Measurements from ENCODE around the gene GALNT13.

Gene GALNT13

DNA sequence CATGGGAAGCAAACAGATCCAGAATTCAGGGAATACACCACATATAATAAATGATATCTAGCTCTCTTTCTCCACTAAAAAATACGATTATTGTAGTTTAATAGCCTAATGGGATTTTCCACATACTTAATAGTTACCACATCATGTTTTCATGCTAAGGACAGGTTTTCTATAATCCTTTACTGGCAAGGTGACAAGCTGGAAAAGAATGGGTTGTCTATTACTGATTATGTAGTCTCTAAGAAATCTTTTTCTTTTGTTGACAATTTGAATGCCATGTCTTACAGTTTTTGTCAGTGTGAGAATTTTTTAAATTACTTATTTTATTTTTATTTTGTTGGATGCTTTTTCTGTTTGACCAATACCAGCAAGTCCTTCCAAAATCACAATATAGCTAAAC, 177.8 kb downstream of the GALNT13 start:
- POLR2A ChIA-PET: no interaction called here
- no peak for DNase-seq (ENCODE audit: low read depth, low spot score)
- TF ChIP-seq, protein P1, sequence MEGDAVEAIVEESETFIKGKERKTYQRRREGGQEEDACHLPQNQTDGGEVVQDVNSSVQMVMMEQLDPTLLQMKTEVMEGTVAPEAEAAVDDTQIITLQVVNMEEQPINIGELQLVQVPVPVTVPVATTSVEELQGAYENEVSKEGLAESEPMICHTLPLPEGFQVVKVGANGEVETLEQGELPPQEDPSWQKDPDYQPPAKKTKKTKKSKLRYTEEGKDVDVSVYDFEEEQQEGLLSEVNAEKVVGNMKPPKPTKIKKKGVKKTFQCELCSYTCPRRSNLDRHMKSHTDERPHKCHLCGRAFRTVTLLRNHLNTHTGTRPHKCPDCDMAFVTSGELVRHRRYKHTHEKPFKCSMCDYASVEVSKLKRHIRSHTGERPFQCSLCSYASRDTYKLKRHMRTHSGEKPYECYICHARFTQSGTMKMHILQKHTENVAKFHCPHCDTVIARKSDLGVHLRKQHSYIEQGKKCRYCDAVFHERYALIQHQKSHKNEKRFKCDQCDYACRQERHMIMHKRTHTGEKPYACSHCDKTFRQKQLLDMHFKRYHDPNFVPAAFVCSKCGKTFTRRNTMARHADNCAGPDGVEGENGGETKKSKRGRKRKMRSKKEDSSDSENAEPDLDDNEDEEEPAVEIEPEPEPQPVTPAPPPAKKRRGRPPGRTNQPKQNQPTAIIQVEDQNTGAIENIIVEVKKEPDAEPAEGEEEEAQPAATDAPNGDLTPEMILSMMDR (IDR thresholded peaks at IDR 0.05; ENCODE audit: insufficient read depth, low read length, missing control alignments): no peak
- H3K4me3 ChIP-seq (ENCODE audit: low read depth, low read length): no peak overlapping the region
- CTCF ChIA-PET: no interaction called here

DNA sequence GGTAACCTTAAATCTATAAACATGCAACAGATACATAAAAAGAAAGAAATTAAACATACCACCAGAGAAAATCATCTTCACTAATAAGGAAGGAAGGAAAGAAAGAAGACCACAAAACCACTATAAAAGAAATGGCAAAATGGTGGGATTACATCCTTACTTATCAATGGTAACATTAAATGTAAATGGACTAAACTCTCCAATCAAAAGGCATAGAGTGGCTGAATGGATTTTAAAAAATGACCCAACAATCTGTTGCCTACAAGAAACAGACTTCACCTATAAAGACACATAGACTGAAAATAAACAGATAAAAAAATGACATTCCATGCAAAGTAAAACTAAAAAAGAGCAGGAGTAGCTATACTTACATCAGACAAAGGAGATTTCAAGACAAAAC, 195.4 kb downstream of the GALNT13 start:
- TF ChIP-seq, protein P1 (IDR thresholded peaks at IDR 0.05; ENCODE audit: insufficient read depth, low read length, missing control alignments): no peak
- CTCF ChIA-PET: no interaction called here
- POLR2A ChIA-PET: no interaction called here
- DNase-seq (ENCODE audit: low read depth, low spot score): no peak
- no peak overlapping the region for H3K4me3 ChIP-seq (ENCODE audit: low read depth, low read length)

DNA sequence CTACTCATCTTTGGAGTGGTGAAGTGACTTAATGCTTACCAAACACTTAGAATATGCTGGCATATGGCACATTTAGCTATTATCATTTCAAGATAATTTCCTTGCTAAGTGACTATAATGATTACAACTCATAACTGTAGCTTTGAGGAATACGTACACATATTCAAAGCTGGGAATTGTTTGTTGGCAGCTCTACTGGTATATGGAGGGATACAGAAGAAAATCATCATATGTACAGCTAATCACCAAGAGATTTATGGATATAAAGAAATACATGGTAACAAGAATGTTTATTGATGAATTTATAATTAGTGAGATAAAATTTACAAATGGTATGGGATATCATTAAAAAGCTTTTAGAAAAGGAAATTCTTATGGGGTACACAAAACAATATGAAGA, 207.2 kb downstream of the GALNT13 start:
- POLR2A ChIA-PET: no interaction called here
- DNase-seq (ENCODE audit: low read depth, low spot score): no peak
- CTCF ChIA-PET: no interaction called here
- no peak overlapping the region for H3K4me3 ChIP-seq (ENCODE audit: low read depth, low read length)
- TF ChIP-seq, protein P1 (IDR thresholded peaks at IDR 0.05; ENCODE audit: insufficient read depth, low read length, missing control alignments): no peak

DNA sequence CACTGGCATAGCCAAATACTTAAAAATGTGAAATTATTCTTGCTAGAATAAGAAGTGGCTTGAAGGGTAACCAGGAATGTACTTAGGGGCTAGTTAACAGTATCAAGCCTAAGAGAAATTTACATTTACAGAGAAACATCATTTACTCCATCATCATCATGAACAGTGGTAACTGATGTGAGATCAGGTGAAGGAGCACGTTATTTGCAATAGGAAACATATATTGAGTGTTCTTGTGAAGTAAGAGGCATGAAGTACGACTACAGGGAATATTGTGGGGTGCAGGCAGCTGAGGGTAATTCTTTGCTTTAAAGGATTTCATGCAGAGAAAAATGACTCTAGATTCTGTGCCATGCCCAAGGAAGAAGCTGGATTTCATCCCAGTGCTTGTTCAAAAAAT, 220.8 kb downstream of the GALNT13 start:
- no peak for DNase-seq (ENCODE audit: low read depth, low spot score)
- no peak overlapping the region for H3K4me3 ChIP-seq (ENCODE audit: low read depth, low read length)
- TF ChIP-seq, protein P1 (IDR thresholded peaks at IDR 0.05; ENCODE audit: insufficient read depth, low read length, missing control alignments): no peak
- CTCF ChIA-PET: no interaction called here
- POLR2A ChIA-PET: no interaction called here

DNA sequence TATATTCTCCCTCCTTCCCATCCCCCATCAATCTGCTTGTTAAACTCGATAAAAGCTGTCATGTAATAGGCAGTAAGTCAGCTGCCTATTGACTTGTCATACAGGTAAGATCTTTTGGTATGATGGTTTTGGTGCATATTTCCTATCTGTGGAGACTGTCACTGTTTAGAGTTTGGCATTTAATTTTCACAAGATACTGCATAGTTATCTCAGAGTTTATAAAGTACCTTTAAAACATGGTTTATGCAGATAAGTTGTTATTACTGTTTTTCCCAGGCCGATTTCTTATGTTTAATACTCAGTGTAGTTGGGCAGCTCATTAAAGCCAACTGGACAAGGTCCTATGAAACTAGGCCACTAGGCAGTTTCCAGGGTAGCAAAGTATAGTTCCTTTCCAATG, 222.1 kb downstream of the GALNT13 start:
- DNase-seq (ENCODE audit: low read depth, low spot score): no peak
- POLR2A ChIA-PET: no interaction called here
- TF ChIP-seq, protein P1 (IDR thresholded peaks at IDR 0.05; ENCODE audit: insufficient read depth, low read length, missing control alignments): no peak
- H3K4me3 ChIP-seq (ENCODE audit: low read depth, low read length): no peak overlapping the region
- CTCF ChIA-PET: no interaction called here

DNA sequence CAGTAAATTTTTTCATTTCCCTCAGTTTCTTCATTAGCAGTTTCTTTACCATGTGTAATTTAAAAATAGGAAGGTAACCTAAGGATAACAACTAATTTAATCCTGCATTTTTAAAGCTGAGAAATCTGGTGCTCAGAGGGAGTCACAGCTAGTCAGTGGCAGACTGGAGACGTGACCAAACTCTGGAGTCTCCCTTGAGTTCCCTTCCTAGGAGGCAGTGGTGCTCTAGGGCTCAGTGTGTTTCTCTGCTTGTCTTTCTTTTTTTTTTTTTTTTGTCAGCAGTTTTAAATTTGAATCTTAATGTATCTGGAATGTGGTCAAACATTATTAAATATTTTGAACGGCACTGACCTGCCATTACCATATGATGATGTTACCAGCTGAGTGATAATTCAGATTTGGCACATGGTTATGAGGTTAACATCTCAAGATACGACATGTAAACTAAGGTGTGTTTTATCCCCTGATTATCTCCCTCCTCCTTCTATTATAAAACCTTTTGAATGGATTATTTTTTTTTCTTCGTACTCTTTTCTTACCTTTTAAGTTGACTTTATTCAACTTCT, 226.2 kb downstream of the GALNT13 start:
- ChIA-PET CTCF (no interaction called here), POLR2A (no interaction called here)
- H3K4me3 ChIP-seq (ENCODE audit: low read depth, low read length): no peak overlapping the region
- TF ChIP-seq, protein P1 (IDR thresholded peaks at IDR 0.05; ENCODE audit: insufficient read depth, low read length, missing control alignments): no peak
- DNase-seq (ENCODE audit: low read depth, low spot score): no peak
